Measurements from ENCODE around the gene CD34.
"Not testable (repeated sequence)": the region's sequence is repeated elsewhere in the genome, so short reads cannot be mapped to it uniquely, and the experiment has no call there.

Gene CD34

DNA sequence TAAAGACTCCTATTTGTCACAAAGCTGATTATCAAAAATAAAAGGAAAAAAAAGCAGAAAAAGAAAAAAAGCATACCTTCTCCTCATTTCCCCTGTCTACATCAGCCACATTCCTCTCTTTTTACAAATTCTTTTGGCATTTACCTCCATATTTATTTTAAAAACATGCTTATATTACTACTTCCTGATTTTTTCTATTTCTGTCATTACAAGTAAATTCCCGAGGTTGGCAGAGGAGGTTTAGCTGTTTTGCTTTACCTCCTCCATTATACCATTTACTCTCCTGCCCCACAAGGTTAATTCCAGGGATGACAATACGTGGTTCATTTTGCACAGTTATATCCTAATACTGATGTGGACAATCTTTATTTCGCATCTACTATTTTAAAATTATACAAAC lies 26.3 kb upstream of the CD34 start:
- ChIA-PET POLR2A (no interaction called here), CTCF (interaction anchor here (1.5 to 1.8 kb wide), 3 partner anchors 26 to 61 kb away, joined by 5 to 10 read pairs (median 7); no protein-coding TSS in a partner anchor)
- TF ChIP-seq, protein P1, sequence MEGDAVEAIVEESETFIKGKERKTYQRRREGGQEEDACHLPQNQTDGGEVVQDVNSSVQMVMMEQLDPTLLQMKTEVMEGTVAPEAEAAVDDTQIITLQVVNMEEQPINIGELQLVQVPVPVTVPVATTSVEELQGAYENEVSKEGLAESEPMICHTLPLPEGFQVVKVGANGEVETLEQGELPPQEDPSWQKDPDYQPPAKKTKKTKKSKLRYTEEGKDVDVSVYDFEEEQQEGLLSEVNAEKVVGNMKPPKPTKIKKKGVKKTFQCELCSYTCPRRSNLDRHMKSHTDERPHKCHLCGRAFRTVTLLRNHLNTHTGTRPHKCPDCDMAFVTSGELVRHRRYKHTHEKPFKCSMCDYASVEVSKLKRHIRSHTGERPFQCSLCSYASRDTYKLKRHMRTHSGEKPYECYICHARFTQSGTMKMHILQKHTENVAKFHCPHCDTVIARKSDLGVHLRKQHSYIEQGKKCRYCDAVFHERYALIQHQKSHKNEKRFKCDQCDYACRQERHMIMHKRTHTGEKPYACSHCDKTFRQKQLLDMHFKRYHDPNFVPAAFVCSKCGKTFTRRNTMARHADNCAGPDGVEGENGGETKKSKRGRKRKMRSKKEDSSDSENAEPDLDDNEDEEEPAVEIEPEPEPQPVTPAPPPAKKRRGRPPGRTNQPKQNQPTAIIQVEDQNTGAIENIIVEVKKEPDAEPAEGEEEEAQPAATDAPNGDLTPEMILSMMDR (IDR thresholded peaks at IDR 0.05; ENCODE audit: insufficient read depth, low read length, missing control alignments), result no peak

DNA sequence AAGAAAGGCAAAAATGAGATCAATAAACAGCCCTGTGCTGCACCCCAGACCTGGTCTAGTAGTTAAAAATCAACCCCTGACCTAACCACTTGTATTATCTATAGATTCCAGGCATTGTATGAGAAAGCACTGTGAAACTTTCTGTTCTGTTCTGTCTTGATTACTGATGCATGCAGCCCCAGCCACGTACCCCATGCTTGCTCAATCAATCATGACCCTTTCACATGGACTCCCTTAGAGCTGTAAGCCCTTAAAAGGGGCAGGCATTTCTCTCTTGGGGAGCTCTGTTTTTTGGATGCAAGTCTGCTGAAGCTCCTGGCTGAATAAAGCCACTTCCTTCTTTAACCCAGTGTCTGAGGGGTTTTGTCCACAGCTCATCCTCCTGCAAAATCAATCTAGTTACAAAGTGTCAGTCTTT lies 24.2 kb upstream of the CD34 start:
- TF ChIP-seq, protein P1 (IDR thresholded peaks at IDR 0.05; ENCODE audit: insufficient read depth, low read length, missing control alignments), result no peak
- no peak for DNase-seq (ENCODE audit: low read depth, low spot score)
- H3K4me3 ChIP-seq (ENCODE audit: low read depth, low read length), result no peak overlapping the region
- POLR2A ChIA-PET, result no interaction called here
- CTCF ChIA-PET, result interaction anchor here (1.1 to 1.7 kb wide), 2 partner anchors 28 to 50 kb away, joined by 4 to 5 read pairs; no protein-coding TSS in a partner anchor

More for the DNA sequence above, 26.3 kb upstream of the CD34 start:
- no peak overlapping the region for H3K4me3 ChIP-seq (ENCODE audit: low read depth, low read length)
- DNase-seq (ENCODE audit: low read depth, low spot score), result no peak

DNA sequence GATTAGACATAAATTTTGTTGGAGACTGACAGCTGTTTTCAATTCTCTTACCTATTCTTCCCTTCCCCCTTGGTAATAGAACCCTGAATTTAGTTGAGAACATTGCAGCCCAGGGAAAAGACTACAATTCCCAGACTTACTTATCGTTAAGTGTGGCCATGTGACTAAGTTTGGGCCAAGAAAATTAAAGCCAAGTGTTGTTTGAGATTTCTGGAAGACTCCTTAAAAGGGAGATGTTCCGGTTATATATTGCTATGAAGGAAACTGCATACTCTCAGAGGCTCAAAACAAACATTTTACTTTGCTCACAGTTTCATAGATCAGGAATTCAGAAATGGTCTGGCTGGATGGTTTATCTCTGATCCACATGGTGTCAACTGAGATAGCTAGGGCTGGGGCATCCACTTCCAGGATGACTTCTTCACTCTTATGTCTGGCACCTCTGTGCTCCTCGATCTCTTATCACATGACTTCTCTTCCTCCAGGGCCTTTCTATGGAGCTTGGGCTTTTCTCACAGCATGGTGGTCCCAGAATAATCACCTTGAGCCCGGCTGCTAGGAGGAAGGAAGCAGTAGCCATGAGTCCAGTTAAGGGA lies 22.4 kb upstream of the CD34 start:
- no peak overlapping the region for H3K4me3 ChIP-seq (ENCODE audit: low read depth, low read length)
- ChIA-PET POLR2A (no interaction called here), CTCF (no interaction called here)
- DNase-seq (ENCODE audit: low read depth, low spot score), result no peak
- TF ChIP-seq, protein P1 (IDR thresholded peaks at IDR 0.05; ENCODE audit: insufficient read depth, low read length, missing control alignments), result no peak

DNA sequence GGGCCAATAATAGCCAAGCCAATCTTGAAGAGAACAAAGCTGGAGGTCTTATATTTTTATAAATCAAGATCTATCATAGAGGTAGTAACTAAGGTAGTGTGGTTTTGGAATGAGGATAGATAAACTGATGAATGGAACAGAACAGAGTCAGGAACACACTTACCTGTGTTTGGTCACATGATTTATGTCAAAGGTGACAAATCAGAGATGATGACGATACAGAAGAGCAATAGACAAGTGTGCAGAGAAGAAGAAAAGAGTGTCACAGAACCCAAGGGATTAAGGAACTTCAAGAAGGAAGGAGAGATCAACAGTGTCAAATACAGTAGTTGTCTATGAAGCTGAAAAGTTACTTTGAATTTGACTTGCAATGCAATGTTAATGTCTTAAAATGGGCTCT lies 16.1 kb upstream of the CD34 start:
- POLR2A ChIA-PET, result no interaction called here
- H3K4me3 ChIP-seq (ENCODE audit: low read depth, low read length), result no peak overlapping the region
- DNase-seq (ENCODE audit: low read depth, low spot score), result no peak
- TF ChIP-seq, protein P1 (IDR thresholded peaks at IDR 0.05; ENCODE audit: insufficient read depth, low read length, missing control alignments), result no peak
- CTCF ChIA-PET, result interaction anchor here (1.7 kb wide), 1 partner anchor 36 kb away, joined by 4 read pairs; no protein-coding TSS in a partner anchor

DNA sequence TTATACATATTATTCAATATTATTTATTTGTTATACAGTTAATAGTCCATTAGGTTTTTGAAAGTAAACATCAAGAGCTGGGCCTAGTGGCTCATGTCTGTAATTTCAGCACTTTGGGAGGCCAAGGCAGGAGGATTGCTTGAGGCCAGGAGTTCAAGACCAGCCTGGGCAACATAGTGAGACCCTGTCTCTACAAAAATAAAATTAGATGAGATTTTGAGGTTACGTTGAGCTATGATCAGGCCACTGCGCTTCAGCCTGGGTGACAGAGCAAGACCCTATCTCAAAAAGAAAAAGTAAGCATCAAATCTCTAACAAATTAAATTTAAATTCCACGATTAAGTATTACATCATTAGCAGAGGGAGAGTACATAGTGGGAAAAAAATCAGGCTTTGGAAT lies 15.0 kb upstream of the CD34 start:
- CTCF ChIA-PET, result interaction anchor here (1.6 to 1.7 kb wide), 2 partner anchors 37 to 40 kb away, joined by 4 to 5 read pairs; no protein-coding TSS in a partner anchor
- H3K4me3 ChIP-seq (ENCODE audit: low read depth, low read length); POLR2A ChIA-PET; DNase-seq (ENCODE audit: low read depth, low spot score): not testable (repeated sequence)

DNA sequence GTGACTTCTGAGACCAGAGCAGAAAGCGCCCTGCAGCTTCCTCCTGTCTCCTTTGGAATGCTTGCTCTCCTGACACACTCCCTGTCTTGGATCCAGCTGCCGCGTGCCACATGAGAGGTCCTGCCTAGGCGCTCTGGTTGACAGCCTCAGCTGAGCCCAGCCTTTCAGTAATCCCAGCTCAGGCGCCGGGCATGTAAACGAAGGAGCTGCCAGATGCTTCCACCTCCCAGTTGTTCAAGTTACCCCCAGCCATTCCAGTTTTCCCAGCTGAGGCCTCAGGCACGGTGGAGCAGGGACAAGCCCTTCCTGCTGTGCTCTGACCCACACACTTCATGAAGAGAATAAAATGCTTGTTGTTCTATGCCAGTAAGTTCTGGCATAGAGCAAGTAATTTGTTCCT lies 14.3 kb upstream of the CD34 start:
- POLR2A ChIA-PET, result no interaction called here

More for the DNA sequence above, 14.3 kb upstream of the CD34 start:
- DNase-seq (ENCODE audit: low read depth, low spot score), result no peak
- no peak overlapping the region for H3K4me3 ChIP-seq (ENCODE audit: low read depth, low read length)
- CTCF ChIA-PET, result interaction anchor here (1.2 to 1.6 kb wide), 2 partner anchors 28 to 40 kb away, joined by 5 to 6 read pairs; no protein-coding TSS in a partner anchor
- TF ChIP-seq, protein P1 (IDR thresholded peaks at IDR 0.05; ENCODE audit: insufficient read depth, low read length, missing control alignments), result no peak

Data from AG04449 (cell line).